IPS-NIHi11 (cell line): ENCODE results near the gene SNX11.
A peak's percentile ranks its signal among the peaks of the same experiment; 100 is the strongest.

Experiments used
- DNase-seq: peaks from one replicate; pipeline ENCODE4 v3.0.0; 2012; ENCODE audit warnings: mixed read lengths, low spot score

SNX11 gene

GRCh38 chr17:48132385-48132784, 24.8 kb downstream of the SNX11 start:
- DNase-seq: no peak

GRCh38 chr17:48134912-48135480, 27.4 kb downstream of the SNX11 start:
- peak; percentile 59 for DNase-seq

- DNase-seq: no peak
Observed at GRCh38 chr17:48137656-48138055, 30.1 kb downstream of the SNX11 start.

GRCh38 chr17:48139944-48140343, 32.4 kb downstream of the SNX11 start:
- DNase-seq: no peak

- no peak for DNase-seq
Observed at GRCh38 chr17:48143629-48144028, 36.1 kb downstream of the SNX11 start.

GRCh38 chr17:48144231-48144630, 36.7 kb downstream of the SNX11 start:
- no peak for DNase-seq

- no peak for DNase-seq
Observed at GRCh38 chr17:48144976-48145798, 37.6 kb downstream of the SNX11 start.

GRCh38 chr17:48148029-48148770, 40.6 kb downstream of the SNX11 start:
- DNase-seq: no peak

GRCh38 chr17:48148854-48149786, 41.6 kb downstream of the SNX11 start:
- DNase-seq: peak; percentile 54

- no peak for DNase-seq
Observed at GRCh38 chr17:48149787-48150463, 42.4 kb downstream of the SNX11 start.

- DNase-seq: no peak
Observed at GRCh38 chr17:48150597-48151001, 43.0 kb downstream of the SNX11 start.

GRCh38 chr17:48151220-48151619, 43.7 kb downstream of the SNX11 start:
- DNase-seq: no peak

- no peak for DNase-seq
Observed at GRCh38 chr17:48152289-48152688, 44.7 kb downstream of the SNX11 start.

GRCh38 chr17:48153691-48154358, 46.3 kb downstream of the SNX11 start:
- DNase-seq: peak; percentile 68

- no peak for DNase-seq
Observed at GRCh38 chr17:48155889-48156611, 48.5 kb downstream of the SNX11 start.

- no peak for DNase-seq
Observed at GRCh38 chr17:48159232-48159631, 51.7 kb downstream of the SNX11 start.

- peak; percentile 84 for DNase-seq
Observed at GRCh38 chr17:48160177-48161081, 52.9 kb downstream of the SNX11 start.

GRCh38 chr17:48161127-48161905, 53.8 kb downstream of the SNX11 start:
- no peak for DNase-seq
